ENCODE data around the gene SERPINA1. TPM values are rescaled to one million over a fixed set of nuclear protein-coding genes. Genes with fewer than 3 reads are reported as not detected.

Gene SERPINA1
- total RNA-seq, 1 experiment from 2014 or later: not detected

- TF ChIP-seq, protein P1, sequence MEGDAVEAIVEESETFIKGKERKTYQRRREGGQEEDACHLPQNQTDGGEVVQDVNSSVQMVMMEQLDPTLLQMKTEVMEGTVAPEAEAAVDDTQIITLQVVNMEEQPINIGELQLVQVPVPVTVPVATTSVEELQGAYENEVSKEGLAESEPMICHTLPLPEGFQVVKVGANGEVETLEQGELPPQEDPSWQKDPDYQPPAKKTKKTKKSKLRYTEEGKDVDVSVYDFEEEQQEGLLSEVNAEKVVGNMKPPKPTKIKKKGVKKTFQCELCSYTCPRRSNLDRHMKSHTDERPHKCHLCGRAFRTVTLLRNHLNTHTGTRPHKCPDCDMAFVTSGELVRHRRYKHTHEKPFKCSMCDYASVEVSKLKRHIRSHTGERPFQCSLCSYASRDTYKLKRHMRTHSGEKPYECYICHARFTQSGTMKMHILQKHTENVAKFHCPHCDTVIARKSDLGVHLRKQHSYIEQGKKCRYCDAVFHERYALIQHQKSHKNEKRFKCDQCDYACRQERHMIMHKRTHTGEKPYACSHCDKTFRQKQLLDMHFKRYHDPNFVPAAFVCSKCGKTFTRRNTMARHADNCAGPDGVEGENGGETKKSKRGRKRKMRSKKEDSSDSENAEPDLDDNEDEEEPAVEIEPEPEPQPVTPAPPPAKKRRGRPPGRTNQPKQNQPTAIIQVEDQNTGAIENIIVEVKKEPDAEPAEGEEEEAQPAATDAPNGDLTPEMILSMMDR (conservative IDR thresholded peaks at IDR 0.05; ENCODE audit: low read depth, low read length): no peak
- TF ChIP-seq EZH2 (IDR thresholded peaks at IDR 0.05; ENCODE audit: borderline replicate concordance, low read depth, low read length, poor library complexity, severe bottlenecking): no peak
- no peak overlapping the region for H3K27ac ChIP-seq (ENCODE audit: low read depth, low read length, poor library complexity, severe bottlenecking)
- peaks cover 3% of the 10 kb centered on the region for H3K27me3 ChIP-seq (replicated peaks; ENCODE audit: insufficient read depth, low read depth, low read length, poor library complexity)
- ChIA-PET CTCF (no interaction called here), POLR2A (ENCODE audit: low non-redundant PET) (no interaction called here)
- no peaks in the 10 kb centered on the region for H3K4me1 ChIP-seq (ENCODE audit: insufficient read depth, low read length, poor library complexity, severe bottlenecking)
- no peak for DNase-seq (ENCODE audit: low spot score)
- no peaks in the 10 kb centered on the region for H3K36me3 ChIP-seq (ENCODE audit: insufficient read depth, low read length, poor library complexity, severe bottlenecking)
- BruUV-seq (replicated peaks): no TSS peak
- no peaks in the 10 kb centered on the region for H3K9me3 ChIP-seq (ENCODE audit: low read depth, low read length, poor library complexity, severe bottlenecking)
- H3K4me3 ChIP-seq (ENCODE audit: low read depth, low read length, poor library complexity, severe bottlenecking): no peak overlapping the region
- intact Hi-C loops (cut with micrococcal nuclease; ENCODE audit: unreplicated experiment): no loop called here
Measured at GRCh38 chr14:94360945-94361565, 27.3 kb downstream of the SERPINA1 start.

GRCh38 chr14:94357166-94357565 is 31.2 kb downstream of the SERPINA1 start:
- no TSS peak for BruUV-seq (replicated peaks)
- DNase-seq (ENCODE audit: low spot score): no peak
- Histone ChIP-seq H3K9me3 (ENCODE audit: low read depth, low read length, poor library complexity, severe bottlenecking) (no peaks in the 10 kb centered on the region), H3K4me3 (ENCODE audit: low read depth, low read length, poor library complexity, severe bottlenecking) (no peak overlapping the region), H3K4me1 (ENCODE audit: insufficient read depth, low read length, poor library complexity, severe bottlenecking) (no peaks in the 10 kb centered on the region), H3K27me3 (replicated peaks; ENCODE audit: insufficient read depth, low read depth, low read length, poor library complexity) (peaks cover 3% of the 10 kb centered on the region), H3K27ac (ENCODE audit: low read depth, low read length, poor library complexity, severe bottlenecking) (no peak overlapping the region), H3K36me3 (ENCODE audit: insufficient read depth, low read length, poor library complexity, severe bottlenecking) (no peaks in the 10 kb centered on the region)
- intact Hi-C loops (cut with micrococcal nuclease; ENCODE audit: unreplicated experiment): no loop called here
- TF ChIP-seq, protein P1 (conservative IDR thresholded peaks at IDR 0.05; ENCODE audit: low read depth, low read length): no peak
- no peak for TF ChIP-seq EZH2 (IDR thresholded peaks at IDR 0.05; ENCODE audit: borderline replicate concordance, low read depth, low read length, poor library complexity, severe bottlenecking)
- ChIA-PET POLR2A (ENCODE audit: low non-redundant PET) (no interaction called here), CTCF (no interaction called here)

DNA sequence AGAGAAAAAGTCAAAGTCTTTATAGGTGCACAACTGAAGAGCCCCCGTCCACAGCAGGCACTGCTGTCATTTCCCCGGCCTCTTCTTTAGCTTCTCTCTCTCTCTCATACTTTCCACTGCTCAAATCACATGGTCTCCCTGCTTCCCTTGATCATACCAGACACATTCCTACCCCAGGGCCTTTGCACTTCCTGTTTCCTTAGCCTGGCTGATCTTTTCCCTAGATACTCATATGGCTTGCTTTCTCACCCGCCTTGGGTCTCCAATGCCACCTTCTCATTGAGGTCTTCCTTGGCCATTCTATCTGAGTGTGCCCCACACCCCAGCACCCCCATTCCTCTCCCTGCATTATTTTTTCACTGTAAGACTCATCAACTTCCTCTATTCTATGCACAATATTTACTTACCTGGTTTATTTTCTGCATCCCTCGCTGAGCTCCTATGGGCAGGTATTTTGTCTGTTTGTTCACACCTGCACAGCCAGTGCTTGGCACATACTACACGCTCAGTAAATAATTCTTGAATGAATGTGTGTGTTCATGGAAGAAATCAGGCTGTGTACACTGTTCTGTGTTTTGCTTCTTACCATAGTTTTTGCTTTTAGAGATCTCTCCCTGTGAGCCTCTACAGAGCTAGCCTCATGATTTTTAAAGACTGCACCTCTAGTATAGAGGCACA is 31.9 kb downstream of the SERPINA1 start:
- intact Hi-C loops (cut with micrococcal nuclease; ENCODE audit: unreplicated experiment): no loop called here
- Histone ChIP-seq H3K36me3 (ENCODE audit: insufficient read depth, low read length, poor library complexity, severe bottlenecking) (no peaks in the 10 kb centered on the region), H3K27me3 (replicated peaks; ENCODE audit: insufficient read depth, low read depth, low read length, poor library complexity) (peaks cover 3% of the 10 kb centered on the region), H3K4me1 (ENCODE audit: insufficient read depth, low read length, poor library complexity, severe bottlenecking) (no peaks in the 10 kb centered on the region), H3K9me3 (ENCODE audit: low read depth, low read length, poor library complexity, severe bottlenecking) (no peaks in the 10 kb centered on the region), H3K4me3 (ENCODE audit: low read depth, low read length, poor library complexity, severe bottlenecking) (no peak overlapping the region), H3K27ac (ENCODE audit: low read depth, low read length, poor library complexity, severe bottlenecking) (no peak overlapping the region)
- ChIA-PET POLR2A (ENCODE audit: low non-redundant PET) (no interaction called here), CTCF (no interaction called here)
- TF ChIP-seq, protein P1 (conservative IDR thresholded peaks at IDR 0.05; ENCODE audit: low read depth, low read length): no peak
- no peak for TF ChIP-seq EZH2 (IDR thresholded peaks at IDR 0.05; ENCODE audit: borderline replicate concordance, low read depth, low read length, poor library complexity, severe bottlenecking)
- no peak for DNase-seq (ENCODE audit: low spot score)
- no TSS peak for BruUV-seq (replicated peaks)
